Measurements from ENCODE around the gene ISG15.

DNA sequence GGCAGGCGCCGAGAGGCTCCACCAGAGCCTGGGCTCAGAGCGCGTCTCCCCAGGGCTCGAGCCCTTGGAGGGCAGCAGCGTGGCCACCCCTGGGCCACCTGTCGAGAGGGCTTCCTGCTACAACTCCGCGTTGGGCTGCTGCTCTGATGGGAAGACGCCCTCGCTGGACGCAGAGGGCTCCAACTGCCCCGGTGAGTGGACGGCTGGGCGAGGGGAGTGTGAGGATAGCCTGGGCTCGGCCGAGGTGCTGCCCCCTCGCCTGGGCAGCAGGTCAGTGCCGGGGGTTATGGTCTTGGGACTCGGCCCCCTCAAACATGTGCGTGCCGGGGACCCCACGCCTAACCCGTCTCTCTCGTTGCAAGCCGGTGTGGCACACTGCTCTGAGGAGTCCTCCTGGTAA, 33.5 kb downstream of the ISG15 start:
- no peak for TF ChIP-seq EZH2 (IDR thresholded peaks at IDR 0.05)
- no peak for TF ChIP-seq POLR2AphosphoS5 (IDR thresholded peaks at IDR 0.05; ENCODE audit: borderline replicate concordance, low read depth, low read length)
